GM23248 (cell line): ENCODE measurements around the gene PDILT. TPM values are rescaled to one million over a fixed set of nuclear protein-coding genes. Genes with fewer than 3 reads are reported as not detected.

Experiments used
- DNase-seq: peaks from one replicate; pipeline ENCODE4 v3.0.0-alpha.2; 2015
- H2AFZ ChIP-seq: fragments of 200-600 bp; sonication (generic); 2 replicates; pipeline ENCODE4 v1.6.1; 2016; ENCODE audit warnings: antibody characterized with exemption
- H3F3A ChIP-seq: fragments of 200-600 bp; sonication (generic); 2 replicates; pipeline ENCODE4 v1.6.1; 2016; ENCODE audit warnings: mild to moderate bottlenecking, antibody characterized with exemption, mixed run types; ENCODE audit not compliant: insufficient read depth
- H3K27ac ChIP-seq: fragments of 200-600 bp; sonication (generic); 2 replicates; pipeline ENCODE4 v1.5.1; 2016; ENCODE audit warnings: mild to moderate bottlenecking
- H3K27me3 ChIP-seq: fragments of 200-600 bp; sonication (generic); replicated peaks from 2 replicates; pipeline ENCODE4 v1.6.1; 2016; ENCODE audit warnings: mild to moderate bottlenecking; ENCODE audit not compliant: insufficient read depth
- H3K36me3 ChIP-seq: fragments of 200-600 bp; sonication (generic); 2 replicates; pipeline ENCODE4 v1.6.1; 2016; ENCODE audit warnings: low read depth, mild to moderate bottlenecking
- H3K4me1 ChIP-seq: fragments of 200-600 bp; sonication (generic); 2 replicates; pipeline ENCODE4 v1.6.1; 2016; ENCODE audit warnings: mild to moderate bottlenecking; ENCODE audit not compliant: insufficient read depth
- H3K4me2 ChIP-seq: fragments of 200-600 bp; sonication (generic); one replicate; pipeline ENCODE4 v1.6.1; 2016; ENCODE audit warnings: mild to moderate bottlenecking; ENCODE audit not compliant: unreplicated experiment
- H3K4me3 ChIP-seq: fragments of 200-600 bp; sonication (generic); 2 replicates; pipeline ENCODE4 v1.5.1; 2016; ENCODE audit warnings: mild to moderate bottlenecking
- H3K79me2 ChIP-seq: fragments of 200-600 bp; sonication (generic); 2 replicates; pipeline ENCODE4 v1.6.1; 2016; ENCODE audit warnings: mild to moderate bottlenecking; ENCODE audit not compliant: insufficient read depth
- H3K9ac ChIP-seq: fragments of 200-600 bp; sonication (generic); 2 replicates; pipeline ENCODE4 v1.6.1; 2016; ENCODE audit warnings: mild to moderate bottlenecking
- H3K9me2 ChIP-seq: fragments of 200-600 bp; sonication (generic); 2 replicates; pipeline ENCODE4 v1.6.1; 2016; ENCODE audit warnings: mixed run types, mild to moderate bottlenecking, moderate library complexity; ENCODE audit not compliant: insufficient read depth
- H3K9me3 ChIP-seq: fragments of 200-600 bp; sonication (generic); one replicate; pipeline ENCODE4 v1.6.1; 2017; ENCODE audit warnings: low read depth
- H4K20me1 ChIP-seq: fragments of 200-600 bp; sonication (generic); 2 replicates; pipeline ENCODE4 v1.6.0; 2016; ENCODE audit not compliant: insufficient read depth
- EZH2 ChIP-seq: fragments of 200-600 bp; sonication (generic); IDR thresholded peaks from 2 replicates; pipeline ENCODE4 v1.6.1; 2018; ENCODE audit warnings: antibody characterized with exemption, mild to moderate bottlenecking; ENCODE audit not compliant: insufficient read depth, poor library complexity, severe bottlenecking
- EZH2phosphoT487 ChIP-seq: fragments of 200-600 bp; sonication (generic); IDR thresholded peaks from 2 replicates; pipeline ENCODE4 v1.6.1; 2018; ENCODE audit warnings: antibody characterized with exemption, moderate library complexity, mild to moderate bottlenecking, low read depth; ENCODE audit not compliant: insufficient read depth
- WGBS, 2 experiments: methylation state at CpG; one replicate each; pipeline ENCODE4 v1.1.6; 2015 to 2017; ENCODE audit warnings: low lambda C conversion rate in 2 of 2, low coverage in 1 of 2; ENCODE audit errors: missing lambda C conversion rate in 2 of 2; 5-methylcytosine and 5-hydroxymethylcytosine counted together
- in situ Hi-C: fragments of 300-500 bp; cut with MboI; formaldehyde crosslinking; loops from 2 replicates; pipeline ENCODE4 v1.15.0; 2020
- polyA plus RNA-seq: library from polyadenylated mRNA; unstranded; fragments of >200 nt; fragmentation: Nextera tagmentation; extraction: Ambion mirVana; gene quantifications from 2 replicates; pipeline ENCODE4 v1.2.1, GENCODE V29; 2016
- total RNA-seq: library from RNA; depleted of rRNA; stranded (reverse); fragments of >200 nt; shearing (Covaris generic); gene quantifications from 2 replicates; pipeline ENCODE4 v1.2.3, GENCODE V29; 2014

PDILT gene
- total and polyA plus RNA-seq, 2 experiments from 2014 or later: not detected

DNA sequence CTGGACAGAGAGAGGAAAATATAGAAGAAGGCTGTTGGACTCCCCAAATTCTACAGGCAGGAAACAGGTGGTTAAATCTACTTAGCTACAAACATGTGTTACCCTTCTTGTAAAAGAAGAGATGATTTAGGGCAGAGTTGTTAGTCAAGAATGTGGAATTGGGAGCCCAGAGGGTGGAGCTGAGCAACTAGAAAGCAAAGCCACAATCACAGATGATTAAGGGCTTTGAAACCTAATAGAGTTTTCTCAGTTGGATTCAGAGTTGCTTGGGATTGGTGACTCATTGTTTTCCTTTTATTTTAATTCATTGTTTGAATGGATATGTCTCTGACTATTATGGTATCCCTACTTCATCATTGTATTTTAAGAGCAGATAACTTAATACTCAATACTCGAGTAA lies 11.0 kb upstream of the PDILT start:
- Histone ChIP-seq H3K36me3 (no peaks in the 10 kb centered on the region), H3K9me3 (no peaks in the 10 kb centered on the region), H3K27ac (no peak overlapping the region), H3F3A (no peaks in the 10 kb centered on the region), H2AFZ (no peak overlapping the region), H3K9me2 (no peaks in the 10 kb centered on the region), H4K20me1 (no peaks in the 10 kb centered on the region), H3K4me3 (no peak overlapping the region), H3K27me3 (no peaks in the 10 kb centered on the region), H3K9ac (no peak overlapping the region), H3K79me2 (no peaks in the 10 kb centered on the region), H3K4me1 (no peaks in the 10 kb centered on the region), H3K4me2 (no peak overlapping the region)
- DNase-seq: peak; percentile 4
- 0% methylated on average over 1 of the region's 1 CpG for WGBS, 2 experiments
- in situ Hi-C loops: no loop called here
- no peak for TF ChIP-seq EZH2phosphoT487
- no peak for TF ChIP-seq EZH2

DNA sequence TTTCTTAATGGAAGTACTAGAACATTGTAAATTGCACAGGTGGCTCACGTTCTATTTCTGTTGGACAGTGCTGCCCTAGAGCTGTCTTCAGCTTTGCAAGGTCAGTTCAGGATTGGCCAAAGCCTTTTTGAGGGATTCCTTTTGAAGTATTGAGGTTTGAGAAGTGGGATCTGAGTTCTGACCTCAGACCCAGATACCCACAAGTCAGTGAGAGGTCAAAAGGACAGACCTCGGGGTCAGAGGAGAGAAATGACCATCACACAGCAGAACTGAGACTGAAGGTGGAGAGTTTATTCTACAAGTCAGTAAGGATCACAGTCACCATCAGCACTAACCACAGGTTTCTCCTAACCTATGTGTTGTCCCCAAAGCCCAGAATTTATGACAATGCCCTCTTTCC lies 6.5 kb upstream of the PDILT start:
- no peak for TF ChIP-seq EZH2
- TF ChIP-seq EZH2phosphoT487: no peak
- in situ Hi-C loops: no loop called here
- no peaks in the 10 kb centered on the region for H3F3A ChIP-seq
- no peaks in the 10 kb centered on the region for H3K9me3 ChIP-seq
- H3K79me2 ChIP-seq: no peaks in the 10 kb centered on the region
- no peaks in the 10 kb centered on the region for H3K27me3 ChIP-seq
- H2AFZ ChIP-seq: no peak overlapping the region
- H3K27ac ChIP-seq: no peak overlapping the region
- 30 to 36% methylated on average over 2 of the region's 2 CpGs for WGBS, 2 experiments
- no peaks in the 10 kb centered on the region for H4K20me1 ChIP-seq
- no peak overlapping the region for H3K4me2 ChIP-seq
- no peaks in the 10 kb centered on the region for H3K36me3 ChIP-seq
- H3K9me2 ChIP-seq: no peaks in the 10 kb centered on the region
- H3K9ac ChIP-seq: no peak overlapping the region
- H3K4me1 ChIP-seq: no peaks in the 10 kb centered on the region
- DNase-seq: no peak
- H3K4me3 ChIP-seq: no peak overlapping the region

DNA sequence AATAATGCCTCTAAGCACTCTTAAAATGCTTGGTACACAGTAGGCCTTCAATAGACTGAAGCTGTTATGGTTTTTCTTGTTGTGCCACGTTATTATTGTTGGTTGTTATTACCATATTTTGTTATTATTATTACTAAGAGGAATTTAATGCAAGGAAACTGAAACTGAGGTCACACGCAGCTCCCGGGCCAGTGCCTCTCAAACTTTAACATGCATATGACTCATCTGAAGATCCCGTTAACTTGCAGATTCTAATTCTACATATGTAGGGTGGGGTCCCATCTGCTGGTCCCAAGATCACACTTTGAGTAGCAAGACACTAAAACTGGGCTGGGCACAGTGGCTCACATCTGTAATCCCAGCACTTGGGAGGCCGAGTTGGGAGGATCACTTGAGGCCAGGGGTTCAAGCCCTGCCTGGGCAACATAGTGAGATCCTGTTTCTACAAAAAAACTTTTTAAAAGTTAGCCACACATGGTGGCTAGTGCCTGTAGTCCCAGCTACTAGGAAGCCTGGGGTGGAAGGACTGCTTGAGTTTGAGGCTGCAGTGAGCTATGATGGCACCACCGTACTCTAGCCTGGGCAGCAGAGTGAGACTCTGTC lies 5.7 kb upstream of the PDILT start:
- H3K4me2 ChIP-seq: no peak overlapping the region
- H3K9me3 ChIP-seq: no peaks in the 10 kb centered on the region
- no peak overlapping the region for H3K9ac ChIP-seq
- no peaks in the 10 kb centered on the region for H3F3A ChIP-seq
- no peak overlapping the region for H2AFZ ChIP-seq
- WGBS, 2 experiments: 41 to 43% methylated on average over 6 of the region's 6 CpGs
- no peaks in the 10 kb centered on the region for H3K27me3 ChIP-seq
- no peaks in the 10 kb centered on the region for H3K9me2 ChIP-seq
- no peaks in the 10 kb centered on the region for H3K79me2 ChIP-seq
- no peak overlapping the region for H3K27ac ChIP-seq
- H3K4me3 ChIP-seq: no peak overlapping the region
- no peaks in the 10 kb centered on the region for H3K36me3 ChIP-seq
- H4K20me1 ChIP-seq: no peaks in the 10 kb centered on the region
- DNase-seq: no peak
- H3K4me1 ChIP-seq: no peaks in the 10 kb centered on the region
- in situ Hi-C loops: no loop called here
- TF ChIP-seq EZH2 (no peak), EZH2phosphoT487 (no peak)

DNA sequence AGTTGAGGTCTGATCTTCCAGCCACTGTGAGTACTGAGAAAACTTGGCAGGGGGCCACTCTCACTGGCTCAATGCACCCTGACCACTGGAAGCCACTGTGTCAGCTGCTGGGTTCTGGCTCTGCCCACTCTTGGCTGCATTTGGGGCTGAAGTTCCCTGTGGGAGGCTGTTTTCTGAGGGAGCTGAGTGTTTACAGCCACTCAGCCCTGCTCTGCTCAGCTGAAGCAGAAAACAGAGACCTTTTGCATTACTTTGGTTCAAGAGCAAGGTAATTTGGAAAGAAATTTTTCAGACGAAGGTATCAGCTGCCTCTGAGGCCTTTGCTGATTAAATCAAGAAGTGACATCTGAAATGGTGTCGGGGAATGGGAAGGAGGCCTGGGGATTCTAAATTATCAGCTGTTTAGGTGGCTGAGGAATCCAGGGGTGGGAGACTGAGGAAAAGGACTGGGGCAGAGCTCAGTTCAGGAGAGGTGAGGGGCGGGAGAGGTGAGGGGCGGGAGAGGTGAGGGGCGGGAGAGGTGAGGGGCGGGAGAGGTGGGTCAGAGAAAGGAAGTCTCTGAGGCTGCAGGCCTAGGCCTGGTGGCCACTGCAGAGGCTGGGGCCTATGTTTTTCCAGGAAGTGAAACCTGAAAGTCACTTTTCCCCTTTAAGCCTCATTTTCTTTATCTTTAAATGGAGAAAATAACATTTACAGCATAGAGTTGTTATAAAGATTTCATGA lies 5.0 kb upstream of the PDILT start, which contains the start of gene ACSM5:
Gene ACSM5, plus strand, starts transcription at position 137 of the 723 bp plus-strand sequence. CDS start 1,951 bp downstream, outside the sequence.
- no peak for TF ChIP-seq EZH2phosphoT487
- no peak for TF ChIP-seq EZH2
- H4K20me1 ChIP-seq: no peaks in the 10 kb centered on the region
- H3K36me3 ChIP-seq: no peaks in the 10 kb centered on the region
- H3K27ac ChIP-seq: no peak within 1 kb of the TSS
- H3K4me2 ChIP-seq: no peak within 1 kb of the TSS
- no peak within 1 kb of the TSS for H2AFZ ChIP-seq
- H3F3A ChIP-seq: no peaks in the 10 kb centered on the region
- no peaks in the 10 kb centered on the region for H3K9me2 ChIP-seq
- H3K27me3 ChIP-seq: no peaks in the 10 kb centered on the region
- no peaks in the 10 kb centered on the region for H3K79me2 ChIP-seq
- no peaks in the 10 kb centered on the region for H3K9me3 ChIP-seq
- H3K9ac ChIP-seq: no peak within 1 kb of the TSS
- no peaks in the 10 kb centered on the region for H3K4me1 ChIP-seq
- 29 to 47% methylated on average over 2 to 6 of the region's 6 CpGs for WGBS, 2 experiments
- in situ Hi-C loops: no loop called here
- H3K4me3 ChIP-seq: no peak within 1 kb of the TSS
- no peak for DNase-seq
